Measurements from ENCODE around the gene OXER1. TPM values are rescaled to one million over a fixed set of nuclear protein-coding genes. Genes with fewer than 3 reads are reported as not detected.

Gene OXER1
- total and polyA plus RNA-seq, 2 of the 13 experiments (the other 11 are each of a cell fraction or from before 2014, with no cell fraction given): 8.0 to 9.0 TPM

DNA sequence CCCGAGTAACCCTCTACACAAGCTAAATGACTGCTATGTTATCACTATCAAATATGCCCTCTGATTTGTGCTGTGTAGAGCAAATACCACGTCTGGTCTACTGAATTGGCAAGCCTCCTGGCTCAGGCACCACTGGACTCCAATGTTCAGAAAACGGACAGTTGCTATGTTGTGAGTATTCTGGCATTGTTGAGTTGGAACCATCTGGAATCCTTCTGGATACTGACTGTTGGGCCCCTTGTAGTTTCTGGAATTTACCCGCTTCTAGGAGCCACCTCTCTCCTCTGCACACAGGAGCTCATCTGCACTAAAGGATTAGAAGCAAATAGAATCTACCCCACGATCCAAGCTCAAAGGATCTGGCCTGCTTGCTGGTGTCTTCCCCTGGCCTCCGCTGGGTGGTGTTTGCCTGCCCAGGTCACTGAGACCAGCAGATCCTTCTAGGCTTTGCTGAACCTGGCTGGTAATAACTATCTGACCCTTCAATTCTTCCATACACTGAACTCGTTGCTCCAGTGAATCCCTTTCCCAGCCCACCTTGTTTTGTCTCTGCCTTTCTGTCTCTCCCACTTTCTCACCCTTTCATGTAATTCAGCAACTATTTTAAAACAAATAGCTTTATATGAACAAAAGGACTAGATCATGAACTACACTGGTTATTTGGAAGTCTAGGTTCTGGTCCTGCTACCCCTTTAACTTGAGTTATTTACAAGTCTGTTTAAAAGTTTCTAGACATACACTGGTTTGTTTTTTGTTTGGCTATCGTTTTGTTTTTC, 30.5 kb upstream of the OXER1 start (continued):
- no peak for TF ChIP-seq ZNF142 (CRISPR knock-in tag; IDR thresholded peaks at IDR 0.05)
- TF ChIP-seq TOPORS (CRISPR knock-in tag; IDR thresholded peaks at IDR 0.05): no peak
- TF ChIP-seq, protein P1, sequence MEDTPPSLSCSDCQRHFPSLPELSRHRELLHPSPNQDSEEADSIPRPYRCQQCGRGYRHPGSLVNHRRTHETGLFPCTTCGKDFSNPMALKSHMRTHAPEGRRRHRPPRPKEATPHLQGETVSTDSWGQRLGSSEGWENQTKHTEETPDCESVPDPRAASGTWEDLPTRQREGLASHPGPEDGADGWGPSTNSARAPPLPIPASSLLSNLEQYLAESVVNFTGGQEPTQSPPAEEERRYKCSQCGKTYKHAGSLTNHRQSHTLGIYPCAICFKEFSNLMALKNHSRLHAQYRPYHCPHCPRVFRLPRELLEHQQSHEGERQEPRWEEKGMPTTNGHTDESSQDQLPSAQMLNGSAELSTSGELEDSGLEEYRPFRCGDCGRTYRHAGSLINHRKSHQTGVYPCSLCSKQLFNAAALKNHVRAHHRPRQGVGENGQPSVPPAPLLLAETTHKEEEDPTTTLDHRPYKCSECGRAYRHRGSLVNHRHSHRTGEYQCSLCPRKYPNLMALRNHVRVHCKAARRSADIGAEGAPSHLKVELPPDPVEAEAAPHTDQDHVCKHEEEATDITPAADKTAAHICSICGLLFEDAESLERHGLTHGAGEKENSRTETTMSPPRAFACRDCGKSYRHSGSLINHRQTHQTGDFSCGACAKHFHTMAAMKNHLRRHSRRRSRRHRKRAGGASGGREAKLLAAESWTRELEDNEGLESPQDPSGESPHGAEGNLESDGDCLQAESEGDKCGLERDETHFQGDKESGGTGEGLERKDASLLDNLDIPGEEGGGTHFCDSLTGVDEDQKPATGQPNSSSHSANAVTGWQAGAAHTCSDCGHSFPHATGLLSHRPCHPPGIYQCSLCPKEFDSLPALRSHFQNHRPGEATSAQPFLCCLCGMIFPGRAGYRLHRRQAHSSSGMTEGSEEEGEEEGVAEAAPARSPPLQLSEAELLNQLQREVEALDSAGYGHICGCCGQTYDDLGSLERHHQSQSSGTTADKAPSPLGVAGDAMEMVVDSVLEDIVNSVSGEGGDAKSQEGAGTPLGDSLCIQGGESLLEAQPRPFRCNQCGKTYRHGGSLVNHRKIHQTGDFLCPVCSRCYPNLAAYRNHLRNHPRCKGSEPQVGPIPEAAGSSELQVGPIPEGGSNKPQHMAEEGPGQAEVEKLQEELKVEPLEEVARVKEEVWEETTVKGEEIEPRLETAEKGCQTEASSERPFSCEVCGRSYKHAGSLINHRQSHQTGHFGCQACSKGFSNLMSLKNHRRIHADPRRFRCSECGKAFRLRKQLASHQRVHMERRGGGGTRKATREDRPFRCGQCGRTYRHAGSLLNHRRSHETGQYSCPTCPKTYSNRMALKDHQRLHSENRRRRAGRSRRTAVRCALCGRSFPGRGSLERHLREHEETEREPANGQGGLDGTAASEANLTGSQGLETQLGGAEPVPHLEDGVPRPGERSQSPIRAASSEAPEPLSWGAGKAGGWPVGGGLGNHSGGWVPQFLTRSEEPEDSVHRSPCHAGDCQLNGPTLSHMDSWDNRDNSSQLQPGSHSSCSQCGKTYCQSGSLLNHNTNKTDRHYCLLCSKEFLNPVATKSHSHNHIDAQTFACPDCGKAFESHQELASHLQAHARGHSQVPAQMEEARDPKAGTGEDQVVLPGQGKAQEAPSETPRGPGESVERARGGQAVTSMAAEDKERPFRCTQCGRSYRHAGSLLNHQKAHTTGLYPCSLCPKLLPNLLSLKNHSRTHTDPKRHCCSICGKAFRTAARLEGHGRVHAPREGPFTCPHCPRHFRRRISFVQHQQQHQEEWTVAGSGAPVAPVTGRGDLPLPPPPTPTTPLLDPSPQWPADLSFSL (CRISPR knock-in tag; IDR thresholded peaks at IDR 0.05): no peak
- TF ChIP-seq HOXA3 (CRISPR knock-in tag; IDR thresholded peaks at IDR 0.05): no peak
- TF ChIP-seq ESRRA (CRISPR knock-in tag; IDR thresholded peaks at IDR 0.05; ENCODE audit: low read depth): no peak; the same call in 1 of the 2 replicates
- TF ChIP-seq SYNCRIP (IDR thresholded peaks at IDR 0.05; ENCODE audit: insufficient read depth, low read depth, low read length): no peak
- no peak; the same call in 1 of the 2 replicates for TF ChIP-seq RARG (CRISPR knock-in tag; IDR thresholded peaks at IDR 0.05; ENCODE audit: low read depth)
- TF ChIP-seq ZNF629 (CRISPR knock-in tag; conservative IDR thresholded peaks at IDR 0.05): no peak
- TF ChIP-seq NCOA5 (CRISPR knock-in tag; IDR thresholded peaks at IDR 0.05): no peak
- TF ChIP-seq PCBP2 (optimal IDR thresholded peaks at IDR 0.05; ENCODE audit: low read depth, low read length, poor library complexity, severe bottlenecking): no peak
- no peak for TF ChIP-seq U2AF2 (IDR thresholded peaks at IDR 0.05; ENCODE audit: low read depth, low read length)
- no peak for TF ChIP-seq SRSF9 (IDR thresholded peaks at IDR 0.05; ENCODE audit: borderline replicate concordance, insufficient read depth, low read depth, low read length, poor library complexity, severe bottlenecking)
- TF ChIP-seq MYC (CRISPR knock-in tag; IDR thresholded peaks at IDR 0.05; ENCODE audit: borderline replicate concordance): no peak
- TF ChIP-seq, protein P2, sequence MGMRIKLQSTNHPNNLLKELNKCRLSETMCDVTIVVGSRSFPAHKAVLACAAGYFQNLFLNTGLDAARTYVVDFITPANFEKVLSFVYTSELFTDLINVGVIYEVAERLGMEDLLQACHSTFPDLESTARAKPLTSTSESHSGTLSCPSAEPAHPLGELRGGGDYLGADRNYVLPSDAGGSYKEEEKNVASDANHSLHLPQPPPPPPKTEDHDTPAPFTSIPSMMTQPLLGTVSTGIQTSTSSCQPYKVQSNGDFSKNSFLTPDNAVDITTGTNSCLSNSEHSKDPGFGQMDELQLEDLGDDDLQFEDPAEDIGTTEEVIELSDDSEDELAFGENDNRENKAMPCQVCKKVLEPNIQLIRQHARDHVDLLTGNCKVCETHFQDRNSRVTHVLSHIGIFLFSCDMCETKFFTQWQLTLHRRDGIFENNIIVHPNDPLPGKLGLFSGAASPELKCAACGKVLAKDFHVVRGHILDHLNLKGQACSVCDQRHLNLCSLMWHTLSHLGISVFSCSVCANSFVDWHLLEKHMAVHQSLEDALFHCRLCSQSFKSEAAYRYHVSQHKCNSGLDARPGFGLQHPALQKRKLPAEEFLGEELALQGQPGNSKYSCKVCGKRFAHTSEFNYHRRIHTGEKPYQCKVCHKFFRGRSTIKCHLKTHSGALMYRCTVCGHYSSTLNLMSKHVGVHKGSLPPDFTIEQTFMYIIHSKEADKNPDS (CRISPR knock-in tag; IDR thresholded peaks at IDR 0.05): no peak
